Measurements from ENCODE around the gene MED31. TPM values are rescaled to one million over a fixed set of nuclear protein-coding genes. Genes with fewer than 3 reads are reported as not detected.

MED31 gene
- total RNA-seq, 1 donor from 2014 or later: 17.4 TPM

GRCh38 chr17:6686026-6686425 is 34.6 kb upstream of the MED31 start:
- intact Hi-C loops (cut with DNase I): no loop called here
- ATAC-seq: no peak
- no peak for TF ChIP-seq CTCF (IDR thresholded peaks at IDR 0.05)

GRCh38 chr17:6684881-6685767 is 33.7 kb upstream of the MED31 start:
- Histone ChIP-seq H3K9me3 (no peaks in the 10 kb centered on the region), H3K27me3 (ENCODE audit: low read depth) (peaks cover 9% of the 10 kb centered on the region), H3K36me3 (no peaks in the 10 kb centered on the region), H3K27ac (no peak overlapping the region), H3K4me1 (no peaks in the 10 kb centered on the region), H3K4me3 (no peak overlapping the region)
- DNase-seq (no peak), ATAC-seq (no peak)
- TF ChIP-seq CTCF (IDR thresholded peaks at IDR 0.05): no peak
- intact Hi-C loops (cut with DNase I): no loop called here

More at GRCh38 chr17:6686026-6686425, 34.6 kb upstream of the MED31 start:
- peaks cover 13% of the 10 kb centered on the region for H3K27me3 ChIP-seq (ENCODE audit: low read depth)
- no peaks in the 10 kb centered on the region for H3K9me3 ChIP-seq
- H3K4me1 ChIP-seq: no peaks in the 10 kb centered on the region
- DNase-seq: no peak
- no peak overlapping the region for H3K4me3 ChIP-seq
- H3K36me3 ChIP-seq: no peaks in the 10 kb centered on the region
- H3K27ac ChIP-seq: no peak overlapping the region

DNA sequence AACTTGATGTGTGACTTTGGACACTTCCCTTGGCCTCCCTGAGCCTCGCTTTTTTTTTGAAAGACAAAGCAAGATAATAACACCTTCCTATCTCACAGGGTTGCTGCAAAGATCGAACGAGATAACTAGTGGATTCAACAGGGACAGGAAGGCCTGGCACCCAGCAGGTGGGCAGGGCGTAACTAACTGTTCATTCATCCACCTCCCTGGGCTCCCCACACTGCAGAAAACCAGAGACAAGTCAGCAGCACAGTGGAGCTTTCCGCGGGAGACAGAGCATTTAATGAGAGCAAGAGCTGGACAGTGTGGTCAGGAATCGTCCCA is 33.0 kb upstream of the MED31 start:
- DNase-seq (no peak), ATAC-seq (no peak)
- intact Hi-C loops (cut with DNase I): no loop called here
- no peak for TF ChIP-seq CTCF (IDR thresholded peaks at IDR 0.05)
- peaks cover 13% of the 10 kb centered on the region for H3K27me3 ChIP-seq (ENCODE audit: low read depth)
- H3K4me3 ChIP-seq: no peak overlapping the region
- no peaks in the 10 kb centered on the region for H3K4me1 ChIP-seq
- no peak overlapping the region for H3K27ac ChIP-seq
- no peaks in the 10 kb centered on the region for H3K36me3 ChIP-seq
- no peaks in the 10 kb centered on the region for H3K9me3 ChIP-seq

GRCh38 chr17:6683730-6684459 is 32.5 kb upstream of the MED31 start:
- Histone ChIP-seq H3K4me3 (no peak overlapping the region), H3K27me3 (ENCODE audit: low read depth) (peaks cover 16% of the 10 kb centered on the region), H3K4me1 (no peaks in the 10 kb centered on the region), H3K27ac (no peak overlapping the region), H3K9me3 (no peaks in the 10 kb centered on the region), H3K36me3 (no peaks in the 10 kb centered on the region)
- ATAC-seq (no peak), DNase-seq (no peak)
- no peak for TF ChIP-seq CTCF (IDR thresholded peaks at IDR 0.05)
- intact Hi-C loops (cut with DNase I): no loop called here

- Histone ChIP-seq H3K27ac (no peak overlapping the region), H3K4me3 (no peak overlapping the region), H3K9me3 (no peaks in the 10 kb centered on the region), H3K4me1 (no peaks in the 10 kb centered on the region), H3K27me3 (ENCODE audit: low read depth) (peaks cover 22% of the 10 kb centered on the region), H3K36me3 (no peaks in the 10 kb centered on the region)
- intact Hi-C loops (cut with DNase I): no loop called here
- no peak for TF ChIP-seq CTCF (IDR thresholded peaks at IDR 0.05)
- no peak for DNase-seq
- no peak for ATAC-seq
These were observed 31.8 kb upstream of the MED31 start for GRCh38 chr17:6683081-6683684.
